ENCODE results near the gene TM9SF4.

DNA sequence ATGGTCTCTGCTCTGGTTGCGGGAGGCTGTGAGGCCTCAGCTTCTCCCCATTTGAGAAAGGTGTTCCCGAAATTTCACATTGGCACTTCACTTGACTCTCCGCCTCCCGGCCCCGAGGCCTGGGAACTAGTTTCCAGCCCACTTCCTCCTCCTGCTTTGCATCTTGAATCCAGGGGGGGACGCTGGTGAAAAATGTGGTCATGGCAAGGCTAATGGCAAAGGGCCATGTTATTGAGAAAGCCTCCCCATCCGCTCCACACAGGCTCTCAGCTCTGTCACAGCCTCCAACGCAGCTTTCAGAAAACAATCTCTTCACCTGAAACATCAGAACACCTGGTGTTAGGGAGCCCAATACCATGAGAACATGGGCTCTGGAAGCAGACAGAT, 92.5 kb downstream of the TM9SF4 start:
- TF ChIP-seq GLIS3 (CRISPR knock-in tag; IDR thresholded peaks at IDR 0.05) = no peak
- no peak for TF ChIP-seq CSDC2 (CRISPR knock-in tag; IDR thresholded peaks at IDR 0.05)
- no peak for TF ChIP-seq ISL1 (CRISPR knock-in tag; IDR thresholded peaks at IDR 0.05)
